GM12891 (cell line): Measurements from ENCODE around the gene EFNA2.

Experiments used
- POLR2A ChIP-seq: IDR thresholded peaks from 2 replicates; pipeline ENCODE4 v1.6.1; 2011; ENCODE audit warnings: low read depth, low read length, control low read depth
- POLR2AphosphoS5 ChIP-seq: IDR thresholded peaks from 2 replicates; pipeline ENCODE4 v1.6.1; 2011; ENCODE audit warnings: low read depth, low read length, control low read depth
- SPI1 ChIP-seq: IDR thresholded peaks from 2 replicates; pipeline ENCODE4 v1.6.1; 2011; ENCODE audit warnings: low read depth, low read length, control low read depth
- TAF1 ChIP-seq: IDR thresholded peaks from 2 replicates; pipeline ENCODE4 v1.6.1; 2011; ENCODE audit warnings: low read depth, low read length, control low read depth

DNA sequence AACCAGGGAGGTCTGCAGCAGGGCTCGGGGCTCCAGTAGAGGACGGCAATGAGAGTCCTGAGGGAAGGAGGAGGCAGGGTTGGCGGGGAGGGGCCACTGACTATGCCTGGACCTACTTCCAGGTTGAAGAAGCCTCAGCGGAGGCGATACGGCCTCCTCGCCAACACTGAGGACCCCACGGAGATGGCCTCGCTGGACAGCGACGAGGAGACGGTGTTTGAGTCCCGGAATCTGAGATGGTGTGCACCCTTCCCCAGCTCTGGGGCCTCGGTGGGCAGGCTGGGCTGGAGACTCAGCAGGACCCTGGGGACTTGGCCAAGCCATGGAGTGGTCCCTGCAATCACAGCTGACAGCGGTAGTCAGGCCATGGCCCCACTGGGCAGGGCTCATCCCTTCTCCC lies 8.6 kb upstream of the EFNA2 start:
- TF ChIP-seq POLR2AphosphoS5 (no peak), SPI1 (no peak), POLR2A (no peak), TAF1 (no peak)
